HCT116 (cell line): ENCODE data around the gene DDN. TPM values are rescaled to one million over a fixed set of nuclear protein-coding genes. Genes with fewer than 3 reads are reported as not detected.

Experiments
- ATAC-seq: fragments of 200-7000 bp; cut with Tn5 transposase; 2 replicates; pipeline ENCODE4 v1.9.1; 2020; ENCODE audit warnings: mild to moderate bottlenecking, moderate library complexity
- BruUV-seq: library from RNA; stranded (reverse); fragments of 400-500 nt; replicated peaks from 2 replicates; lab custom pipeline; 2021; lab: Mats Ljungman, UMichigan
- CTCF ChIA-PET: fragments of 300-600 bp; sonication (Branson Sonifier 250); formaldehyde crosslinking; loops from one replicate; lab custom pipeline; 2021; ENCODE audit warnings: antibody characterized with exemption; lab: Charles Lee
- POLR2A ChIA-PET: fragments of 300-600, 350-600 bp; sonication (Branson Sonifier 250); formaldehyde crosslinking; loops from one replicate; lab custom pipeline; 2021; ENCODE audit warnings: antibody characterized with exemption; lab: Charles Lee
- RAD21 ChIA-PET, 2 experiments: fragments of 300-600 bp; sonication (Branson Sonifier 250); formaldehyde crosslinking; loops; one replicate each; lab custom pipeline; 2023; ENCODE audit warnings: low total read pairs in 2 of 2; ENCODE audit not compliant: uncharacterized antibody in 2 of 2, unreplicated experiment in 2 of 2, low non-redundant PET in 1 of 2; lab: Charles Lee
- DNase-seq: peaks from one replicate; pipeline ENCODE4 v3.0.0-alpha.2; 2010; ENCODE audit warnings: low read depth, low spot score
- H2AFZ ChIP-seq: fragments of 200-600 bp; shearing (Covaris generic), sonication (generic); 2 replicates; pipeline ENCODE4 v1.6.1; 2017; ENCODE audit warnings: low read depth, mixed run types, mixed read lengths, antibody characterized with exemption, low read length; ENCODE audit not compliant: poor library complexity, severe bottlenecking
- H3K27ac ChIP-seq: 2 replicates; pipeline ENCODE4 v1.5.1; 2012; ENCODE audit warnings: low read depth, low read length
- H3K27me3 ChIP-seq: fragments of 200-600 bp; sonication (generic); 2 replicates; pipeline ENCODE4 v1.6.1; 2016; ENCODE audit warnings: mixed run types, low read length, mixed read lengths; ENCODE audit not compliant: insufficient read depth
- H3K36me3 ChIP-seq, 2 experiments: fragments of 200-500 bp in 1 of 2; fragments of 200-600 bp in 1 of 2; sonication (Bioruptor generic) in 1 of 2; sonication (generic) in 1 of 2; 2 replicates each; pipeline versions ENCODE4 v1.5.1 to v1.6.1; 2014 to 2016; ENCODE audit warnings: low read length in 2 of 2, inconsistent platforms in 1 of 2, mixed read lengths in 1 of 2, mixed run types in 1 of 2; ENCODE audit not compliant: insufficient read depth in 2 of 2, control insufficient read depth in 1 of 2
- H3K4me1 ChIP-seq, 2 experiments: fragments of 200-600 bp in 1 of 2; sonication (generic) in 1 of 2; 2 replicates each; pipeline versions ENCODE4 v1.5.1 to v1.6.1; 2012 to 2017; ENCODE audit warnings: low read length in 2 of 2, inconsistent platforms in 1 of 2, mild to moderate bottlenecking in 1 of 2, mixed read lengths in 1 of 2, mixed run types in 1 of 2, moderate library complexity in 1 of 2; ENCODE audit not compliant: insufficient read depth in 2 of 2, control insufficient read depth in 1 of 2
- H3K4me2 ChIP-seq: fragments of 200-600 bp; sonication (generic); 2 replicates; pipeline ENCODE4 v1.6.1; 2017; ENCODE audit warnings: mixed run types, low read length, mixed read lengths
- H3K4me3 ChIP-seq, 2 experiments: fragments of 200-600 bp in 1 of 2; sonication (generic) in 1 of 2; replicated peaks in 1 of 2; 2 replicates each; pipeline ENCODE4 v1.5.1; 2011 to 2016; ENCODE audit warnings: low read length in 2 of 2, control low read depth in 1 of 2, low read depth in 1 of 2, mild to moderate bottlenecking in 1 of 2, mixed read lengths in 1 of 2, mixed run types in 1 of 2
- H3K79me2 ChIP-seq: fragments of 200-600 bp; sonication (generic); 2 replicates; pipeline ENCODE4 v1.6.1; 2017; ENCODE audit warnings: mild to moderate bottlenecking, mixed run types, low read length, moderate library complexity, mixed read lengths; ENCODE audit not compliant: insufficient read depth
- H3K9ac ChIP-seq: fragments of 200-600 bp; sonication (generic); 2 replicates; pipeline ENCODE4 v1.6.1; 2016; ENCODE audit warnings: low read length, mixed read lengths
- H3K9me2 ChIP-seq: fragments of 200-600 bp; sonication (generic), shearing (Covaris generic); 2 replicates; pipeline ENCODE4 v1.6.1; 2017; ENCODE audit warnings: mixed run types, mild to moderate bottlenecking, moderate library complexity; ENCODE audit not compliant: insufficient read depth
- H3K9me3 ChIP-seq, 2 experiments: fragments of 200-500 bp in 1 of 2; fragments of 200-600 bp in 1 of 2; sonication (Bioruptor generic) in 1 of 2; sonication (generic) in 1 of 2; 2 replicates each; pipeline ENCODE4 v1.6.1; 2014 to 2017; ENCODE audit warnings: low read length in 2 of 2, mixed read lengths in 2 of 2, inconsistent platforms in 1 of 2, low read depth in 1 of 2, mild to moderate bottlenecking in 1 of 2, mixed run types in 1 of 2, moderate library complexity in 1 of 2; ENCODE audit not compliant: control insufficient read depth in 1 of 2, insufficient read depth in 1 of 2
- H4K20me1 ChIP-seq: fragments of 200-600 bp; sonication (generic), shearing (Covaris generic); 2 replicates; pipeline ENCODE4 v1.6.1; 2017; ENCODE audit warnings: mixed run types, mild to moderate bottlenecking, moderate library complexity; ENCODE audit not compliant: insufficient read depth
- CEBPB ChIP-seq: IDR thresholded peaks from 2 replicates; pipeline ENCODE4 v1.6.1; 2012; ENCODE audit warnings: low read depth
- EGR1 ChIP-seq: IDR thresholded peaks from 2 replicates; pipeline ENCODE4 v1.6.1; 2012; ENCODE audit warnings: low read depth
- EZH2 ChIP-seq: fragments of 200-600 bp; sonication (generic); IDR thresholded peaks from 2 replicates; pipeline ENCODE4 v1.6.1; 2017; ENCODE audit warnings: antibody characterized with exemption, mixed run types
- EZH2phosphoT487 ChIP-seq: fragments of 200-600 bp; IDR thresholded peaks from 2 replicates; pipeline ENCODE4 v1.6.1; 2018; ENCODE audit warnings: antibody characterized with exemption, borderline replicate concordance
- JUND ChIP-seq: IDR thresholded peaks from 2 replicates; pipeline ENCODE4 v1.6.1; 2012
- POLR2A ChIP-seq: IDR thresholded peaks from 2 replicates; pipeline ENCODE4 v1.7.0; 2011; ENCODE audit warnings: borderline replicate concordance; ENCODE audit not compliant: insufficient read depth, insufficient read length; ENCODE audit errors: extremely low read depth
- POLR2AphosphoS5 ChIP-seq: IDR thresholded peaks from 2 replicates; pipeline ENCODE4 v1.6.1; 2011; ENCODE audit warnings: mild to moderate bottlenecking, low read depth, low read length, moderate library complexity
- RAD21 ChIP-seq: IDR thresholded peaks from 2 replicates; pipeline ENCODE4 v1.6.1; 2012; ENCODE audit warnings: low read depth, mild to moderate bottlenecking
- SIN3A ChIP-seq: IDR thresholded peaks from 2 replicates; pipeline ENCODE4 v1.6.1; 2012; ENCODE audit warnings: low read depth
- SRF ChIP-seq: IDR thresholded peaks from 2 replicates; pipeline ENCODE4 v1.6.1; 2012; ENCODE audit warnings: low read depth
- YY1 ChIP-seq: IDR thresholded peaks from 2 replicates; pipeline ENCODE4 v1.6.1; 2011; ENCODE audit warnings: low read length, low read depth, moderate library complexity, mild to moderate bottlenecking; ENCODE audit not compliant: insufficient replicate concordance; ENCODE audit errors: extremely low read depth
- ZNF274 ChIP-seq: fragments of 200-500 bp; sonication (Bioruptor generic); IDR thresholded peaks from 2 replicates; pipeline ENCODE4 v1.6.1; 2014; ENCODE audit warnings: mild to moderate bottlenecking, low read depth, low read length, inconsistent platforms
- intact Hi-C: fragments of 100-400 bp; cut with micrococcal nuclease; formaldehyde crosslinking; loops from 2 replicates; pipeline ENCODE4 v1.10.0; 2022
- total RNA-seq: library from RNA; stranded (reverse); gene quantifications from one replicate; pipeline ENCODE4 v1.2.1, GENCODE V29; 2021; ENCODE audit not compliant: unreplicated experiment
- TF ChIP-seq, protein P1 (sequence below): IDR thresholded peaks from 2 replicates; pipeline ENCODE4 v1.6.1; 2012

The DDN gene
- total RNA-seq, 1 experiment from 2014 or later: 8.1 TPM

DNA sequence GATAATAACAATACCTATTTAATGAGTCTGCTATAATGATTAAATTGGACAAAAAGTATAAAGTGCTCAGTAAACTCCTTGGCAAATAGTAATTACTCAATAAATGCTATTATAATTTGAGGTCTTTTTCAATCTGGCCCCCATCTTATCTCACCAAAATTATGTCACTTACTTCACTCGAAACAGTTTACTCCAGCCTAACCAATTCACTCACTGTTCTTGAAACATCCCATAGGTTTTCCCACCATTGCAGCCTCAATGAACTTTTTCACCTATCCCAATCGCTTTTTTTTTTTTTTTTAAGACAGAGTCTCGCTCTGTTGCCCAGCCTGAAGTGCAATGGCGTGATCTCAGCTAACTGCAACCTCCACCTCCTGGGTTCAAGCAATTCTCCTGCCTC lies 36.9 kb upstream of the DDN start (continued):
- TF ChIP-seq SRF: no peak
- no peak for TF ChIP-seq EGR1

DNA sequence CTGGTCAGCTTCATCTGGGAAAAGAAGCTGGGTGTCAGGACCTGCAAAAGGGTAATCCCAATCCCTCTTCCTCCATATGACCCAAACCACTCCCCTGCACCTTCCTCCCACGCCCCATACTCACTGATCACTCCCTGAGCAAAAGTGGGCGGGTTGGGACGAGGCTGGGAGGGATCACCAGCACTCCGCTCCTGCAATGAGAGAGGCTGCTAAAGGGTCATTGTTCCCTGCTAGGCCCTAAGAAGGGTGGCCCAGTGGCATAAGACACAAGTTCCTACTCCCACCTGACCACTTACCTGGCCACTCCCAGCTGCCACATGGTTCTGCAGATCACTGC lies 35.1 kb upstream of the DDN start:
- H2AFZ ChIP-seq: no peak overlapping the region
- TF ChIP-seq POLR2AphosphoS5 (no peak), EZH2phosphoT487 (no peak), YY1 (no peak), CEBPB (no peak), SIN3A (no peak), POLR2A (no peak), SRF (no peak), EZH2 (no peak), JUND (no peak), ZNF274 (no peak), RAD21 (no peak)
- TF ChIP-seq, protein P1, sequence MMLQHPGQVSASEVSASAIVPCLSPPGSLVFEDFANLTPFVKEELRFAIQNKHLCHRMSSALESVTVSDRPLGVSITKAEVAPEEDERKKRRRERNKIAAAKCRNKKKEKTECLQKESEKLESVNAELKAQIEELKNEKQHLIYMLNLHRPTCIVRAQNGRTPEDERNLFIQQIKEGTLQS: no peak
- POLR2A ChIA-PET: no interaction called here
- DNase-seq: no peak
- H3K79me2 ChIP-seq: no peaks in the 10 kb centered on the region
- intact Hi-C loops: no loop called here
- no peaks in the 10 kb centered on the region for H3K9me3 ChIP-seq
- H3K4me2 ChIP-seq: no peak overlapping the region
- H3K9me2 ChIP-seq: no peaks in the 10 kb centered on the region
- RAD21 ChIA-PET: no interaction called here
- H3K27ac ChIP-seq: no peak overlapping the region
- peaks cover 36 to 70% of the 10 kb centered on the region in 2 experiments for H3K36me3 ChIP-seq
- CTCF ChIA-PET: no interaction called here
- no peak overlapping the region for H3K4me3 ChIP-seq
- no peaks in the 10 kb centered on the region for H3K27me3 ChIP-seq
- BruUV-seq: no TSS peak
- H4K20me1 ChIP-seq: no peaks in the 10 kb centered on the region
- ATAC-seq: no peak; the same call in 1 of the 2 replicates
- H3K4me1 ChIP-seq: no peaks in the 10 kb centered on the region
- no peak overlapping the region for H3K9ac ChIP-seq
